CD8-positive, alpha-beta memory T cell (primary cell): ENCODE data around the gene TBC1D22A. TPM values are rescaled to one million over a fixed set of nuclear protein-coding genes. Genes with fewer than 3 reads are reported as not detected.
A peak's percentile ranks its signal among the peaks of the same experiment; 100 is the strongest.
"Not testable (repeated sequence)": the region's sequence is repeated elsewhere in the genome, so short reads cannot be mapped to it uniquely, and the experiment has no call there.

Experiments used
- CTCF ChIA-PET: fragments of 350-600 bp; sonication (Branson Sonifier 250); formaldehyde crosslinking; loops from one replicate; lab custom pipeline; 2021; ENCODE audit warnings: antibody characterized with exemption; lab: Charles Lee
- POLR2A ChIA-PET: fragments of 350-600 bp; sonication (Branson Sonifier 250); formaldehyde crosslinking; loops from one replicate; lab custom pipeline; 2021; ENCODE audit warnings: antibody characterized with exemption; lab: Charles Lee
- DNase-seq, 5 donors: peaks; one replicate each; pipeline versions ENCODE4 v3.0.0 to v3.0.0-alpha.2; 2020 to 2022; ENCODE audit warnings: mixed read lengths in 1 of 5
- H3K27ac ChIP-seq: one replicate; pipeline ENCODE4 v1.7.0; 2013; ENCODE audit warnings: low read depth, mild to moderate bottlenecking, low read length, moderate library complexity
- H3K27me3 ChIP-seq: 2 replicates; pipeline ENCODE4 v1.7.0; 2013; ENCODE audit warnings: low read length, mild to moderate bottlenecking; ENCODE audit not compliant: insufficient read depth, poor library complexity, severe bottlenecking
- H3K36me3 ChIP-seq: 2 replicates; pipeline ENCODE4 v1.7.0; 2013; ENCODE audit warnings: mild to moderate bottlenecking, low read length, moderate library complexity; ENCODE audit not compliant: insufficient read depth
- H3K4me1 ChIP-seq: 2 replicates; pipeline ENCODE4 v1.7.0; 2013; ENCODE audit warnings: mild to moderate bottlenecking, low read length, moderate library complexity; ENCODE audit not compliant: insufficient read depth
- H3K4me3 ChIP-seq: 2 replicates; pipeline ENCODE4 v1.7.0; 2013; ENCODE audit warnings: mild to moderate bottlenecking, low read length
- H3K9me3 ChIP-seq: 2 replicates; pipeline ENCODE4 v1.7.0; 2013; ENCODE audit warnings: mild to moderate bottlenecking, low read length
- H3K27ac Mint-ChIP-seq, 8 donors: one replicate each; pipeline ENCODE4 v1.8.0; 2020 to 2021; ENCODE audit warnings: mixed read lengths in 8 of 8, mild to moderate bottlenecking in 6 of 8, inconsistent platforms in 3 of 8, moderate library complexity in 3 of 8
- H3K27me3 Mint-ChIP-seq, 2 donors: one replicate each; pipeline ENCODE4 v1.8.0; 2020 to 2021; ENCODE audit warnings: mixed read lengths in 2 of 2, mild to moderate bottlenecking in 1 of 2, moderate library complexity in 1 of 2
- H3K36me3 Mint-ChIP-seq, 3 donors: one replicate each; pipeline ENCODE4 v1.8.0; 2020 to 2021; ENCODE audit warnings: mixed read lengths in 3 of 3, inconsistent platforms in 1 of 3, mild to moderate bottlenecking in 1 of 3
- H3K4me1 Mint-ChIP-seq, 3 donors: one replicate each; pipeline ENCODE4 v1.8.0; 2020 to 2021; ENCODE audit warnings: mixed read lengths in 3 of 3, inconsistent platforms in 1 of 3, mild to moderate bottlenecking in 1 of 3
- H3K4me3 Mint-ChIP-seq, 7 donors: one replicate each; pipeline ENCODE4 v1.8.0; 2020 to 2021; ENCODE audit warnings: mixed read lengths in 7 of 7, mild to moderate bottlenecking in 6 of 7, moderate library complexity in 4 of 7, inconsistent platforms in 2 of 7
- H3K9me3 Mint-ChIP-seq, 5 donors: one replicate each; pipeline ENCODE4 v1.8.0; 2020 to 2022; ENCODE audit warnings: mixed read lengths in 5 of 5, mild to moderate bottlenecking in 3 of 5, moderate library complexity in 2 of 5, inconsistent platforms in 1 of 5
- polyA plus RNA-seq: library from polyadenylated mRNA; unstranded; fragments of 300-500 nt; fragmentation: Illumina TruSeq; gene quantifications from one replicate; pipeline ENCODE4 v1.2.3, GENCODE V29; 2021
- total RNA-seq, 2 experiments: library from RNA; stranded (reverse); gene quantifications; one replicate each; pipeline ENCODE4 v1.2.3, GENCODE V29; 2021

Gene TBC1D22A
- total and polyA plus RNA-seq, 3 experiments from 2014 or later = 26.6 to 34.8 (median 34.0) TPM

DNA sequence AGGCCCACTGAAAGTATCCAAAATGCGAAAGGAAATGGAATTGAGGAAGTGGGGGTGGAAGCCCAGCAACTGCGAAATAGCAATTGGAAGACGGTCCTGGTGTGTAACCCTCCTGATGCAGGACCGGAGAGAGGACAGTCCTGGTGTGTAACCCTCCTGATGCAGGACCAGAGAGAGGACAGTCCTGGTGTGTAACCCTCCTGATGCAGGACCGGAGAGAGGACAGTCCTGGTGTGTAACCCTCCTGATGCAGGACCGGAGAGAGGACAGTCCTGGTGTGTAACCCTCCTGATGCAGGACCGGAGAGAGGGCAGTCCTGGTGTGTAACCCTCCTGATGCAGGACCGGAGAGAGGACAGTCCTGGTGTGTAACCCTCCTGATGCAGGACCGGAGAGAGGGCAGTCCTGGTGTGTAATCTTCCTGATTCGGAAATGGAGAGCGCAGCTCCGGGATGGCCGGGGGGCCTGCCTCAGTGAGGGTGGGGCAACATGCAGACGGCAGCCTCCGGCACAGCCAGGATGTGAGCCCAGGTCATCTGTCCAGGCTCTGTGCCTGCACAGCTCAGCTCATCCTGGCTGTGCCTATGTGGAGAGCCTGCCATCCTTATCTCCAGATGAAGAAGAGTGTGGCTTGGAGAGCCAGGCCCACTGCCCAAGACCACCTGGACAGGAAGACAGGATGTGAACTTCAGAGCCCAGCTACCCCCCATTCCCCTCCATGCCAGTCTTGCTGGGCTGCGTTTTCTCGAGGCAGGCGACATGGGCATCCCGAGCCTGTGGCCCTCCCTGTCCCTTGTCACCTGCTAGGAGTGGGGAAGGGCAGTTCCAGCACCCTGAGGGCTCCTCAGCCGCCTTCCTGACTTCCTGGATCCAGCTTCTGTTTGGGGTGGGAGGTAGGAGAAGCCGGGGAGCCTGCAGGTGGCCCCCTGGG, 408.3 kb downstream of the TBC1D22A start:
- POLR2A ChIA-PET, H3K4me1 Mint-ChIP-seq, H3K36me3 ChIP-seq, H3K27ac ChIP-seq, CTCF ChIA-PET, H3K9me3 ChIP-seq, H3K27me3 ChIP-seq, H3K4me3 ChIP-seq, H3K27ac Mint-ChIP-seq, DNase-seq, H3K4me3 Mint-ChIP-seq, H3K27me3 Mint-ChIP-seq, H3K9me3 Mint-ChIP-seq, H3K4me1 ChIP-seq: not testable (repeated sequence)
- H3K36me3 Mint-ChIP-seq = peaks cover 6 to 61% (median 13%) of the 10 kb centered on the region in 3 donors

DNA sequence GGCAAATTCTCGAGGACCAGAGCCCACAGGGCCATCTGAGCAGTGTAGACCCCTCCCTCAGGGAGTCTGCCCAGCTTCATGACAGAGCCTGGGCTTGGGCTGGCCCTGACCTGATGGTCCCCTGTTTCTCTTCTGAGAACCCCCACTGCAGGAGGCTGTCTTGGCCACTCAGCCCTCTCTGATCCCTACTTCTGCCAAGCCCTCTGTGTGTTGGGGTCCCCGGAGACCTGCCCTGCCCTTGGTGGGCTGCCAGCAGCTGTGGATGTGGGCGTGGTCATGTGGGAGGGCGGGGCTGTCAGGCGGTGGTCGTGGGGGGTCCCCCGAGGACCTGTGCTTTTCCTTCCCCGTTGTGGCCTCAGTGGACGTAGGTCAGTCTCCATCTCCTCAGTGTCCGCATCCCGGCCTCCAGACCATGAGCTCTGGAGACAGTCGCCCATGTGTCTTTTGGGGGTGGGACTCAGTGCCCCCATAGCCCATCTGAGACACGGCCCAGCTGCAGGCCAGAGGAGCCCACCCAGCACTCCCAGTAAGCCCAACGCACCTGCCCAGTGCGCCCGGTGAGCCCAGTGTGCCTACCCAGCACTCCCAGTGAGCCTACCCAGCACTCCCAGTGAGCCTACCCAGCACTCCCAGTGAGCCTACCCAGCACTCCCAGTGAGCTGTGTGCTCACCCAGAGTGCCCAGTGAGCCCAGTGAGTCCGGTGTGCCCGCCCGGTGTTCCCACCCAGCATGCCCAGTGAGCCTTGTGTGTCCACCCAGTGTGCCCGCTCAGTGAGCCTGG, 409.2 kb downstream of the TBC1D22A start:
- no peaks in the 10 kb centered on the region for H3K27me3 ChIP-seq
- no peak for DNase-seq
- ChIA-PET CTCF (no interaction called here), POLR2A (no interaction called here)
- Mint-ChIP-seq H3K36me3 (peaks cover 4 to 55% (median 13%) of the 10 kb centered on the region in 3 donors), H3K27ac (no peak overlapping the region), H3K4me3 (no peak overlapping the region), H3K27me3 (peaks cover 0 to 4% of the 10 kb centered on the region in 2 donors), H3K4me1 (no peaks in the 10 kb centered on the region), H3K9me3 (peaks cover 0 to 2% (median 1%) of the 10 kb centered on the region in 5 donors)
- no peaks in the 10 kb centered on the region for H3K36me3 ChIP-seq
- no peak overlapping the region for H3K4me3 ChIP-seq
- no peaks in the 10 kb centered on the region for H3K4me1 ChIP-seq
- no peaks in the 10 kb centered on the region for H3K9me3 ChIP-seq
- no peak overlapping the region for H3K27ac ChIP-seq

DNA sequence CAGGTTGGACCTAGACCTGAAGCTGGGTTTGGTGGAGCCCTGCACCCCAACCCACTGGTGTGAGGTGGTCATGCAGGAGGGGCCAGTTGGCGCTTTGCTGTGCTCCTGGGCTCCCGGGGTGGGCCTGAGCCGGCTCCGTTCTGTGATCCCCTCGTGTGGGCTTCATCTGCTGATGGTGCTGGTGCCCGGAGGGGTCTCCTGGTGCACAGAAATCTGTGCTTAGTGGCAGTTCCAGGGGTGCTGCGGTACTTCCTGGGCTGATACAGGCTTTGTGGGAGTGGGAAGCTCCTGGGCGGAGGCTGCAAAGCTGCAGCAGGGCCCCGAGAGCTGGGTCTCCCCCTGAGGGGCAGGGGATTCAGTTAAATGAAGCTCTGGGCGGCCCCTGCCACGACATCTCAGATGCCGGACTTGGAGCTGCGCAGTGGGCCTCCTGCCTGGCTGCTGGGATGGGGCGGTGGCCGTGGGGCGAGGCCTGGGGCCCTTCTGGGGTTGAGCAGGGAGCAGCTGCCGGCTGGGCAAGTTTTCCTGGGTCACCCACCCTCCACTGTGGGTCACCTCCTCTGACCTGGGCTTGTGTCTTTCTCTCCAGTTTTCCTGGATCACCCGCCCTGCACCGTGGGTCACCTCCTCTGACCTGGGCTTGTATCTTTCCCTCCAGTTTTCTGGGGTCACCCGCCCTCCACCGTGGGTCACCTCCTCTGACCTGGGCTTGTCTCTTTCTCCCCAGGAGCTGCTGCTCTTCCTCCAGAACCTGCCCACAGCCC, 410.5 kb downstream of the TBC1D22A start:
- Mint-ChIP-seq H3K36me3 (peaks cover 4 to 52% (median 13%) of the 10 kb centered on the region in 3 donors), H3K27me3 (peaks cover 0 to 4% of the 10 kb centered on the region in 2 donors), H3K27ac (no peak overlapping the region), H3K9me3 (peaks cover 0 to 4% (median 1%) of the 10 kb centered on the region in 5 donors), H3K4me3 (peak overlapping the region in 1 of 7 donors; percentile 54), H3K4me1 (no peaks in the 10 kb centered on the region)
- H3K27me3 ChIP-seq = no peaks in the 10 kb centered on the region
- POLR2A ChIA-PET = no interaction called here
- H3K9me3 ChIP-seq = no peaks in the 10 kb centered on the region
- H3K27ac ChIP-seq = no peak overlapping the region
- H3K4me1 ChIP-seq = no peaks in the 10 kb centered on the region
- H3K4me3 ChIP-seq = no peak overlapping the region
- DNase-seq = peak in 1 of 5 donors; percentile 36
- H3K36me3 ChIP-seq = no peaks in the 10 kb centered on the region
- CTCF ChIA-PET = no interaction called here

DNA sequence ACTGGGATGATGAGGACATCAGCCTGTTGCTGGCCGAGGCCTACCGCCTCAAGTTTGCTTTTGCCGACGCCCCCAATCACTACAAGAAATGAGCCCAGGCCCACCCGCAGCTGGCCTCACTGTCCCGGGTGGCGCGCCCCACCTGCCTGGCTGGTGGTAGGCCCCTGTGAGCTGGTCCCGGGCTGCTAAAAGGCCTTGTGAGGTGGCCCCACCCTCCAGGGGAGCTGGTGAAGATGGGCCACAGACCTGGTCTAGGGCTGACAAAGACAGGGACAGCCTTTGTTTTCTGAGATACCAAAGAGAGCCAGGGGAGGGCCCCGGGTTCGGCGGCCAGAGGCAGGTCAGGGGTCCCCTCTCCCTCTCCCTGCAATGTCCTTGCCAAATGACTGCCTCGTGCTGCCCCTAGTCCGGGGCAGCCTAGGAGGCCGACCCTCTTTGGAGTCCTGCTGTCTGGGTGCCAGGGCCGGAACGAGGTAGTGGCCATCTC, 411.1 kb downstream of the TBC1D22A start:
- H3K27ac Mint-ChIP-seq = no peak overlapping the region
- Histone ChIP-seq H3K36me3 (no peaks in the 10 kb centered on the region), H3K9me3 (no peaks in the 10 kb centered on the region), H3K27me3 (no peaks in the 10 kb centered on the region), H3K4me3 (no peak overlapping the region), H3K4me1 (no peaks in the 10 kb centered on the region), H3K27ac (no peak overlapping the region)
- peak in 1 of 5 donors; percentile 37 for DNase-seq
- ChIA-PET POLR2A (no interaction called here), CTCF (no interaction called here)
- H3K4me1 Mint-ChIP-seq = no peaks in the 10 kb centered on the region
- peak overlapping the region in 1 of 7 donors; percentile 54 for H3K4me3 Mint-ChIP-seq
- peaks cover 7 to 54% (median 18%) of the 10 kb centered on the region in 3 donors for H3K36me3 Mint-ChIP-seq
- peaks cover 0 to 5% (median 2%) of the 10 kb centered on the region in 5 donors for H3K9me3 Mint-ChIP-seq
- H3K27me3 Mint-ChIP-seq = peaks cover 0 to 4% of the 10 kb centered on the region in 2 donors

DNA sequence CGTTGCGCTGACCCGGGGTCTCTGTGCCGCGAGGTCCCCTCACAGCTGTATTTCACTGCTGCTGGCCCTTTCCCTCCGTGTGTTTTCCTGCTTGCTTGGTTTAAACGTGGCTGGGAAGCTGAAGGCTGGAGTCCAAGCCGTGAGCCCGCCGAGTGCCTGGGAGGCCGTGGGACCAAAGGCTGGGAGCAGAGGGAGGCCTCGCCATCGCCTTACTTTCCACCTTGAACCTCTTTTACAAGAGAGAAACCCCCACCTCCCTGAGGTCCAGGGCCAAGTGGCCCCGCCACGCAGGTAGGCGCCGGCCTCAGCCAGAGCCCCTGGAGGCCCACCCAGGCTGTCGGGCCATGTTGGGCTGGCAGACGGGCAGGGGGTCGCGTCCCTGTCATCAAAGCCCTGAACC, 411.6 kb downstream of the TBC1D22A start:
- Histone ChIP-seq H3K9me3 (no peaks in the 10 kb centered on the region), H3K4me3 (no peak overlapping the region), H3K4me1 (no peaks in the 10 kb centered on the region), H3K36me3 (no peaks in the 10 kb centered on the region), H3K27ac (no peak overlapping the region), H3K27me3 (no peaks in the 10 kb centered on the region)
- CTCF ChIA-PET = no interaction called here
- H3K27me3 Mint-ChIP-seq = peaks cover 0 to 4% of the 10 kb centered on the region in 2 donors
- POLR2A ChIA-PET = no interaction called here
- DNase-seq = peak in 1 of 5 donors; percentile 11
- no peaks in the 10 kb centered on the region for H3K4me1 Mint-ChIP-seq
- H3K36me3 Mint-ChIP-seq = peaks cover 10 to 52% (median 24%) of the 10 kb centered on the region in 3 donors
- H3K27ac Mint-ChIP-seq = no peak overlapping the region
- H3K4me3 Mint-ChIP-seq = no peak overlapping the region
- H3K9me3 Mint-ChIP-seq = peaks cover 0 to 5% (median 3%) of the 10 kb centered on the region in 5 donors

DNA sequence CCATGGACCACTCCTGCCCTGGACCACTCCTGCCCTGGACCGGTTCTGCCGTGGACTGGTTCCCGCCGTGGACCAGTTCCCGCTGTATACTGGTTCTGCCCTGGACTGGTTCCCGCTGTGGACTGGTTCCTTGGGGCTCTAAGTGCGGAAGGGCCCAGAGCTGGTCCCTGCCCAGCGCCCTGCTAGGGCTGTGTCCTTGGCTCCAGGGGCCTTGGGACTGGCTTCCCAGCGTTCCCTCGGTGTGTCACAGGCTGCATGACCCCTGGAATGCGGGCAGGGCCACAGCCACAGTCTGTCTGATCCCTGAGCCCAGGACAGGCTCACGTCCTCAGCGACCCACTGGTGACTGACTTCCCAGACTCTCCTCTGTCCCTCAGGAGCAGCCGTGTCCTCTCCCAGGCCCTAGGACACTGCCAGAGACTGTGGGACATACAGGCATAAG, 412.2 kb downstream of the TBC1D22A start:
- peaks cover 10 to 47% (median 27%) of the 10 kb centered on the region in 3 donors for H3K36me3 Mint-ChIP-seq
- no peaks in the 10 kb centered on the region for H3K27me3 ChIP-seq
- no peaks in the 10 kb centered on the region for H3K4me1 Mint-ChIP-seq
- H3K9me3 ChIP-seq = no peaks in the 10 kb centered on the region
- H3K4me3 Mint-ChIP-seq = peak overlapping the region in 1 of 7 donors; percentile 59
- ChIA-PET CTCF (no interaction called here), POLR2A (no interaction called here)
- DNase-seq = no peak
- no peak overlapping the region for H3K27ac ChIP-seq
- no peaks in the 10 kb centered on the region for H3K4me1 ChIP-seq
- no peak overlapping the region for H3K27ac Mint-ChIP-seq
- no peak overlapping the region for H3K4me3 ChIP-seq
- peaks cover 0 to 6% (median 4%) of the 10 kb centered on the region in 5 donors for H3K9me3 Mint-ChIP-seq
- no peaks in the 10 kb centered on the region for H3K27me3 Mint-ChIP-seq
- no peaks in the 10 kb centered on the region for H3K36me3 ChIP-seq

DNA sequence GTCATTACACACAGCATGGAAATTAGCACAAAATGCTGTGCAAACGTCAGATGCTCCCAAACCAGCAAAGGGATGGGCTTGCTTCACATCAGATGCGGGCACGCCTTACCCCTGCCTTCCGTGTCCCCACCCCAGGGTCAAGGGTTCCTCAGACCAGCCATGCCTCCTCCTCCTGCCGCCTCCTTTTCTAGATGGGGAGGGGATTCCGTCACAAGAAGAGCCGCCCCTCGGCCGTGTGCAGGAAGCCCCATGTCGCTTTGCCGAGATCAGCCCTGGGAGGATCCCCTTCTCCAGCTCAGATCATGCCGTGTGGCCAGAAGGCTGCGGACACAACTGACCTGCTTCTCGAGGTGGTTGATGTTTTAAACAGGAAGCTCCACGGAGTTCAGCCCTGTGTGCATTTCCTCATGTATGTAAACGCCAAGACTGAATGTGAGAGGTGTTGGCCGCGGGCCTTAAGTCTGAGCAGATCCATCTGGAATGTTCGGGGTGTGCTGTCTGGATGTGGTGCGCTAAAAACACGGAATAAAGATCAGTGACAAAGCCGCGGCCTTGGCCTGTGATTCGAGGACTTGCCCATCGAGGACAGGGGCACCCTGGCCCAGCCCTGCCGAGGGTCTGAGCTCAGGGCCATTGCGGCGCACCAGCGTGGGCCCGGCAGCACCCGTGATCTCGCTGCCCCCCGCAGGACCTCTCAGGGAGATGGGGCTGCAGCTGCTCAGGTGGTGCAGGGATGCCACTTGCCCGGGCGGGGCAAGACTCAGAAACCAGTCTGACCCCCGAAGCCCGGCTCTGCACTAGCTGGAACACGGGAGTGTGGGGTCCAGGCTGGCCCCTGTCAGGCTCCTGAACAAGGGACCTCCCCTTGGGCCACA, 412.9 kb downstream of the TBC1D22A start:
- Mint-ChIP-seq H3K27me3 (peaks cover 0 to 1% of the 10 kb centered on the region in 2 donors), H3K9me3 (peaks cover 0 to 9% (median 4%) of the 10 kb centered on the region in 5 donors), H3K4me1 (no peaks in the 10 kb centered on the region), H3K4me3 (no peak overlapping the region), H3K27ac (no peak overlapping the region), H3K36me3 (peaks cover 6 to 40% (median 29%) of the 10 kb centered on the region in 3 donors)
- Histone ChIP-seq H3K36me3 (no peaks in the 10 kb centered on the region), H3K4me3 (no peak overlapping the region), H3K4me1 (no peaks in the 10 kb centered on the region), H3K9me3 (no peaks in the 10 kb centered on the region), H3K27me3 (no peaks in the 10 kb centered on the region), H3K27ac (no peak overlapping the region)
- ChIA-PET POLR2A (no interaction called here), CTCF (no interaction called here)
- DNase-seq = peak in 1 of 5 donors; percentile 43
